H9 (cell line): ENCODE data around the gene PNKP. TPM values are rescaled to one million over a fixed set of nuclear protein-coding genes. Genes with fewer than 3 reads are reported as not detected.

Source experiments
- DNase-seq: peaks from one replicate; pipeline ENCODE4 v3.0.0-alpha.2; 2017
- H2AFZ ChIP-seq: one replicate; pipeline ENCODE4 v1.6.1; 2013; ENCODE audit warnings: mild to moderate bottlenecking, low read length, control low read depth, moderate library complexity
- H2AK5ac ChIP-seq: 2 replicates; pipeline ENCODE4 v1.6.1; 2013; ENCODE audit warnings: low read length, control low read depth, mixed read lengths; ENCODE audit not compliant: insufficient read length
- H2BK120ac ChIP-seq: one replicate; pipeline ENCODE4 v1.6.1; 2013; ENCODE audit warnings: low read depth, mild to moderate bottlenecking, low read length, control low read depth, inconsistent platforms; ENCODE audit not compliant: poor library complexity, severe bottlenecking
- H2BK12ac ChIP-seq: 2 replicates; pipeline ENCODE4 v1.6.1; 2013; ENCODE audit warnings: low read length, control low read depth, mixed read lengths, low read depth; ENCODE audit not compliant: insufficient read length
- H2BK15ac ChIP-seq: 2 replicates; pipeline ENCODE4 v1.6.1; 2013; ENCODE audit warnings: low read depth, low read length, control low read depth
- H2BK20ac ChIP-seq: one replicate; pipeline ENCODE4 v1.6.1; 2013; ENCODE audit warnings: low read depth, mild to moderate bottlenecking, low read length, control low read depth, inconsistent platforms; ENCODE audit not compliant: poor library complexity, severe bottlenecking
- H2BK5ac ChIP-seq: 2 replicates; pipeline ENCODE4 v1.6.1; 2013; ENCODE audit warnings: low read length, control low read depth, mixed read lengths; ENCODE audit not compliant: insufficient read length
- H3K14ac ChIP-seq: 2 replicates; pipeline ENCODE4 v1.6.1; 2013; ENCODE audit warnings: low read length, control low read depth; ENCODE audit not compliant: insufficient read depth
- H3K18ac ChIP-seq: 2 replicates; pipeline ENCODE4 v1.6.1; 2013; ENCODE audit warnings: low read depth, mild to moderate bottlenecking, mixed read lengths, low read length, control low read depth; ENCODE audit not compliant: insufficient read length
- H3K23ac ChIP-seq: 2 replicates; pipeline ENCODE4 v1.6.1; 2013; ENCODE audit warnings: low read length, control low read depth, mixed read lengths, low read depth; ENCODE audit not compliant: insufficient read length
- H3K23me2 ChIP-seq: 2 replicates; pipeline ENCODE4 v1.6.1; 2013; ENCODE audit warnings: low read depth, mild to moderate bottlenecking, mixed read lengths, low read length, control low read depth; ENCODE audit not compliant: insufficient read length, poor library complexity, severe bottlenecking
- H3K27ac ChIP-seq: 2 replicates; pipeline ENCODE4 v1.5.1; 2013; ENCODE audit warnings: low read length, control low read depth, mixed read lengths, low read depth; ENCODE audit not compliant: insufficient read length
- H3K27me3 ChIP-seq: 2 replicates; pipeline ENCODE4 v1.6.1; 2013; ENCODE audit warnings: low read length, control low read depth, inconsistent platforms; ENCODE audit not compliant: insufficient read depth
- H3K4ac ChIP-seq: 2 replicates; pipeline ENCODE4 v1.6.1; 2013; ENCODE audit warnings: low read depth, mild to moderate bottlenecking, control low read depth, inconsistent platforms, low read length, moderate library complexity
- H3K4me1 ChIP-seq: 2 replicates; pipeline ENCODE4 v1.6.1; 2013; ENCODE audit warnings: low read length, control low read depth, inconsistent platforms; ENCODE audit not compliant: insufficient read depth
- H3K4me2 ChIP-seq: 2 replicates; pipeline ENCODE4 v1.6.1; 2013; ENCODE audit warnings: low read length, control low read depth, mixed read lengths; ENCODE audit not compliant: insufficient read length, insufficient read depth
- H3K56ac ChIP-seq: 2 replicates; pipeline ENCODE4 v1.6.1; 2013; ENCODE audit warnings: low read depth, mild to moderate bottlenecking, mixed read lengths, low read length, control low read depth; ENCODE audit not compliant: insufficient read length
- H3K79me1 ChIP-seq: 2 replicates; pipeline ENCODE4 v1.6.1; 2013; ENCODE audit warnings: low read depth, mild to moderate bottlenecking, moderate library complexity, low read length, control low read depth, inconsistent platforms; ENCODE audit not compliant: insufficient read depth, poor library complexity, severe bottlenecking
- H3K79me2 ChIP-seq: 2 replicates; pipeline ENCODE4 v1.6.1; 2013; ENCODE audit warnings: low read length, control low read depth, inconsistent platforms; ENCODE audit not compliant: insufficient read depth
- H3K9ac ChIP-seq: 2 replicates; pipeline ENCODE4 v1.6.1; 2013; ENCODE audit warnings: low read length, control low read depth, mixed read lengths; ENCODE audit not compliant: insufficient read length; ENCODE audit errors: extremely low read depth
- H3K9me3 ChIP-seq: one replicate; pipeline ENCODE4 v1.6.1; 2013; ENCODE audit warnings: low read depth, low read length, inconsistent platforms; ENCODE audit not compliant: control insufficient read depth
- H3T11ph ChIP-seq: one replicate; pipeline ENCODE4 v1.6.1; 2013; ENCODE audit warnings: mild to moderate bottlenecking, low read length, control low read depth, inconsistent platforms
- H4K20me1 ChIP-seq: one replicate; pipeline ENCODE4 v1.6.1; 2013; ENCODE audit not compliant: control insufficient read depth, insufficient read length, insufficient read depth
- H4K5ac ChIP-seq: 2 replicates; pipeline ENCODE4 v1.6.1; 2013; ENCODE audit warnings: low read depth, mild to moderate bottlenecking, mixed read lengths, low read length, control low read depth; ENCODE audit not compliant: insufficient read length
- H4K8ac ChIP-seq: replicated peaks from 2 replicates; pipeline ENCODE4 v1.6.1; 2013; ENCODE audit warnings: low read length, control low read depth, mixed read lengths, low read depth; ENCODE audit not compliant: insufficient read length
- H4K91ac ChIP-seq: 2 replicates; pipeline ENCODE4 v1.6.1; 2013; ENCODE audit warnings: low read depth, mild to moderate bottlenecking, moderate library complexity, mixed read lengths, low read length, control low read depth; ENCODE audit not compliant: insufficient read length
- H3K27ac Mint-ChIP-seq, 3 experiments: 2 replicates in 2 of 3; 3 replicates in 1 of 3; pipeline ENCODE4 v1.8.0; 2020 to 2021; ENCODE audit warnings: mixed read lengths in 3 of 3, mild to moderate bottlenecking in 1 of 3, moderate library complexity in 1 of 3
- H3K27me3 Mint-ChIP-seq: 2 replicates; pipeline ENCODE4 v1.8.0; 2021; ENCODE audit warnings: low read depth, mild to moderate bottlenecking, moderate library complexity, mixed read lengths
- H3K36me3 Mint-ChIP-seq, 3 experiments: 2 replicates in 2 of 3; 3 replicates in 1 of 3; pipeline ENCODE4 v1.8.0; 2020 to 2021; ENCODE audit warnings: low read depth in 3 of 3, mixed read lengths in 3 of 3; ENCODE audit not compliant: insufficient read depth in 1 of 3
- H3K4me1 Mint-ChIP-seq, 2 experiments: 2 replicates each; pipeline ENCODE4 v1.8.0; 2020; ENCODE audit warnings: mixed read lengths in 2 of 2
- H3K4me3 Mint-ChIP-seq, 2 experiments: 2 replicates in 1 of 2; 3 replicates in 1 of 2; pipeline ENCODE4 v1.8.0; 2020 to 2021; ENCODE audit warnings: mild to moderate bottlenecking in 2 of 2, mixed read lengths in 2 of 2, moderate library complexity in 1 of 2
- H3K9me3 Mint-ChIP-seq, 2 experiments: 2 replicates in 1 of 2; 3 replicates in 1 of 2; pipeline ENCODE4 v1.8.0; 2020; ENCODE audit warnings: mild to moderate bottlenecking in 2 of 2, mixed read lengths in 2 of 2, moderate library complexity in 1 of 2
- WGBS: extraction: QIAGEN DNeasy Blood & Tissue Kit; methylation state at CpG from one replicate; pipeline ENCODE4 v1.1.7; 2013; ENCODE audit warnings: missing lambda C conversion rate, low lambda C conversion rate, mixed read lengths; ENCODE audit not compliant: insufficient read length; ENCODE audit errors: extremely low coverage; 5-methylcytosine and 5-hydroxymethylcytosine counted together
- total RNA-seq: library from RNA; stranded (reverse); gene quantifications from 2 replicates; pipeline ENCODE4 v1.2.1, GENCODE V29; 2021
- TF ChIP-seq, protein P1 (sequence below): fragments of 200-600 bp; sonication (generic); conservative IDR thresholded peaks from 3 replicates; pipeline ENCODE4 v1.8.0; 2021; ENCODE audit warnings: antibody characterized with exemption, mild to moderate bottlenecking

The PNKP gene
- total RNA-seq, 1 experiment from 2014 or later: 157 TPM

DNA sequence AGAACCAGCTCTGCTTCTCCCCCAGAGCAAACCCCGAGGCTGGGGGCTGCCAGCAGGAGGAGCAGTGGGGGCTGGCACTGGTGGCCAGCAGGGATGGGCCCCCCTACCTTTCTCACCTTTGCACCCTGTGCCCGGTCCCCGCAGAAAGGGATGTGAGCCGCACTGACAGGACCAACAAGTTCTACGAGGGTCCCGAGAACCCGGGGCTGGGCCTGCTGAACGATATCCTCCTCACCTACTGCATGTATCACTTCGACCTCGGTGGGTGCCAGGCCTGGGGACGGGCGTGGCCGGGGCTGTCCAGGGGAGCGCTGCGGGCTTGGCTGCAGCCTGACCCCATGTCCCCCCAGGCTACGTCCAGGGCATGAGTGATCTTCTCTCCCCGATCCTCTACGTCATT lies 16.7 kb upstream of the PNKP start:
- no peak for DNase-seq
- Histone ChIP-seq H4K91ac (no peak overlapping the region), H2BK120ac (no peak overlapping the region), H2AFZ (no peak overlapping the region), H2BK20ac (no peak overlapping the region), H2BK12ac (no peak overlapping the region), H3K4ac (no peak overlapping the region), H3K79me2 (no peaks in the 10 kb centered on the region), H3K23ac (no peak overlapping the region), H3K4me2 (no peak overlapping the region), H3K56ac (no peak overlapping the region), H3K79me1 (no peaks in the 10 kb centered on the region), H3K9ac (no peak overlapping the region), H3K27me3 (no peaks in the 10 kb centered on the region; the same call in 1 of the 2 replicates), H2BK5ac (no peak overlapping the region), H2AK5ac (no peak overlapping the region), H4K5ac (no peak overlapping the region), H3K23me2 (no peaks in the 10 kb centered on the region), H4K8ac (no peak overlapping the region), H3K27ac (no peak overlapping the region), H3K18ac (no peak overlapping the region), H3T11ph (no peak overlapping the region), H3K4me1 (no peaks in the 10 kb centered on the region), H3K14ac (no peak overlapping the region), H4K20me1 (no peaks in the 10 kb centered on the region), H2BK15ac (no peak overlapping the region), H3K9me3 (no peaks in the 10 kb centered on the region)
- no peak overlapping the region for H3K4me3 Mint-ChIP-seq
- H3K36me3 Mint-ChIP-seq: peaks cover 54 to 72% (median 69%) of the 10 kb centered on the region in 3 experiments
- whole genome bisulfite sequencing: no CpG with 5 or more reads among the region's 18 CpGs
- H3K27me3 Mint-ChIP-seq: no peaks in the 10 kb centered on the region; the same call in 1 of the 2 replicates
- TF ChIP-seq, protein P1, sequence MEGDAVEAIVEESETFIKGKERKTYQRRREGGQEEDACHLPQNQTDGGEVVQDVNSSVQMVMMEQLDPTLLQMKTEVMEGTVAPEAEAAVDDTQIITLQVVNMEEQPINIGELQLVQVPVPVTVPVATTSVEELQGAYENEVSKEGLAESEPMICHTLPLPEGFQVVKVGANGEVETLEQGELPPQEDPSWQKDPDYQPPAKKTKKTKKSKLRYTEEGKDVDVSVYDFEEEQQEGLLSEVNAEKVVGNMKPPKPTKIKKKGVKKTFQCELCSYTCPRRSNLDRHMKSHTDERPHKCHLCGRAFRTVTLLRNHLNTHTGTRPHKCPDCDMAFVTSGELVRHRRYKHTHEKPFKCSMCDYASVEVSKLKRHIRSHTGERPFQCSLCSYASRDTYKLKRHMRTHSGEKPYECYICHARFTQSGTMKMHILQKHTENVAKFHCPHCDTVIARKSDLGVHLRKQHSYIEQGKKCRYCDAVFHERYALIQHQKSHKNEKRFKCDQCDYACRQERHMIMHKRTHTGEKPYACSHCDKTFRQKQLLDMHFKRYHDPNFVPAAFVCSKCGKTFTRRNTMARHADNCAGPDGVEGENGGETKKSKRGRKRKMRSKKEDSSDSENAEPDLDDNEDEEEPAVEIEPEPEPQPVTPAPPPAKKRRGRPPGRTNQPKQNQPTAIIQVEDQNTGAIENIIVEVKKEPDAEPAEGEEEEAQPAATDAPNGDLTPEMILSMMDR: no peak
- peaks cover 0 to 4% of the 10 kb centered on the region in 2 experiments; a peak in 3 of 4 replicates for H3K4me1 Mint-ChIP-seq
- no peak overlapping the region; a peak in 1 of 7 replicates for H3K27ac Mint-ChIP-seq
- peaks cover 0 to 6% of the 10 kb centered on the region in 2 experiments; a peak in 1 of 5 replicates for H3K9me3 Mint-ChIP-seq
